Chondrocyte (in vitro differentiated cells): ENCODE measurements around the gene LRMDA. TPM values are rescaled to one million over a fixed set of nuclear protein-coding genes. Genes with fewer than 3 reads are reported as not detected.

Source experiments
- DNase-seq: peaks from one replicate; pipeline ENCODE4 v3.0.0; 2021; ENCODE audit warnings: mixed read lengths, low spot score
- H3K27ac Mint-ChIP-seq: one replicate; pipeline ENCODE4 v1.8.0; 2021; ENCODE audit warnings: mild to moderate bottlenecking, moderate library complexity, mixed read lengths; ENCODE audit not compliant: unreplicated experiment
- H3K27me3 Mint-ChIP-seq: 2 replicates; pipeline ENCODE4 v1.8.0; 2021; ENCODE audit warnings: low read depth, mixed read lengths
- H3K36me3 Mint-ChIP-seq: 2 replicates; pipeline ENCODE4 v1.8.0; 2021; ENCODE audit warnings: low read depth, mixed read lengths
- H3K4me1 Mint-ChIP-seq: 2 replicates; pipeline ENCODE4 v1.8.0; 2021; ENCODE audit warnings: low read depth, mild to moderate bottlenecking, mixed read lengths
- H3K4me3 Mint-ChIP-seq: one replicate; pipeline ENCODE4 v1.8.0; 2021; ENCODE audit warnings: mild to moderate bottlenecking, moderate library complexity, mixed read lengths; ENCODE audit not compliant: unreplicated experiment
- H3K9me3 Mint-ChIP-seq: 2 replicates; pipeline ENCODE4 v1.8.0; 2021; ENCODE audit warnings: low read depth, mixed read lengths
- total RNA-seq: library from RNA; stranded (reverse); gene quantifications from 3 replicates; pipeline ENCODE4 v1.2.1, GENCODE V29; 2021
- TF ChIP-seq, protein P1 (sequence below): fragments of 200-600 bp; sonication (generic); IDR thresholded peaks from 2 replicates; pipeline ENCODE4 v1.5.0; 2021; ENCODE audit warnings: antibody characterized with exemption, mild to moderate bottlenecking, moderate library complexity

The LRMDA gene
- total RNA-seq, 1 donor from 2014 or later = 2.8 TPM

DNA sequence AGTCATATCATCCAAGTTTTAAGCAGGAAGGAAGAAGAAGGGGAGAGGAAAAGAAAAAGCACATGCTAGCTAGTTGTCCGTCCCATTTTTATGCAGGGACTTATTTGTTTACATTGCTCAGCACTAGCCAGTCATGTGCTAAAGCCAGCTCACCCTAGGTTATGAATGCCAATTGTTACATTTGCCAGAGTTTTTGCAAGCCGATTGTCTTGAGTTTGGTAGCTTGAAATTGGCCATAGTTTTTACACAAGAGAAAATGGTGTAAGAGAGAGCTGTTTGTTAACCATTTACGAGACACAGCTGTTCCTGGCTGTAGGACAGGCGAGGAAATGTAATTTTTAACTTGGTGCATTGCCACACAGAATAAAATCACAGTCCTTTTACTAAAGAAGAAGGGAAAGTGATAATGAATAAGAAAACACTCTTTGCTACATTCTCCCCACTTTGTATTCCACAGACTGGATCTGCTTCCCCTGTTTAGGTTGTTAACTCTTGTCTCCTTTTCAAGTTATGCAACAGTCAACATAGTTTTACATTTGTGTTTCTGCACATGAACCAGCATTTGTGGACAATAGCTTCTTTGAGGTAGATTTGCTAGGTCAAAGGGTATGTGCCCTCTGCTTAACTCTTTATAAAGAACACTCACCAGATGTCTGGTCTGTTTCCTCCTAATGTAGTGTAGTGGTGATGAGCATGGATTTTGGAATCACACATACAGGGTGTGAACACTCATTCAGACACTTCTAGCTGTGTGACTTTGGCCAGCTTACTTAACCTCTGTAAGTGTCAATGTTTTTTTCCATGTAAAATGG, 357.2 kb downstream of the LRMDA start:
- Mint-ChIP-seq H3K36me3 (no peaks in the 10 kb centered on the region), H3K4me1 (peaks cover 5% of the 10 kb centered on the region), H3K27me3 (peaks cover 10% of the 10 kb centered on the region), H3K27ac (no peak overlapping the region), H3K4me3 (no peak overlapping the region), H3K9me3 (no peaks in the 10 kb centered on the region)
- TF ChIP-seq, protein P1, sequence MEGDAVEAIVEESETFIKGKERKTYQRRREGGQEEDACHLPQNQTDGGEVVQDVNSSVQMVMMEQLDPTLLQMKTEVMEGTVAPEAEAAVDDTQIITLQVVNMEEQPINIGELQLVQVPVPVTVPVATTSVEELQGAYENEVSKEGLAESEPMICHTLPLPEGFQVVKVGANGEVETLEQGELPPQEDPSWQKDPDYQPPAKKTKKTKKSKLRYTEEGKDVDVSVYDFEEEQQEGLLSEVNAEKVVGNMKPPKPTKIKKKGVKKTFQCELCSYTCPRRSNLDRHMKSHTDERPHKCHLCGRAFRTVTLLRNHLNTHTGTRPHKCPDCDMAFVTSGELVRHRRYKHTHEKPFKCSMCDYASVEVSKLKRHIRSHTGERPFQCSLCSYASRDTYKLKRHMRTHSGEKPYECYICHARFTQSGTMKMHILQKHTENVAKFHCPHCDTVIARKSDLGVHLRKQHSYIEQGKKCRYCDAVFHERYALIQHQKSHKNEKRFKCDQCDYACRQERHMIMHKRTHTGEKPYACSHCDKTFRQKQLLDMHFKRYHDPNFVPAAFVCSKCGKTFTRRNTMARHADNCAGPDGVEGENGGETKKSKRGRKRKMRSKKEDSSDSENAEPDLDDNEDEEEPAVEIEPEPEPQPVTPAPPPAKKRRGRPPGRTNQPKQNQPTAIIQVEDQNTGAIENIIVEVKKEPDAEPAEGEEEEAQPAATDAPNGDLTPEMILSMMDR = no peak
- DNase-seq = no peak

DNA sequence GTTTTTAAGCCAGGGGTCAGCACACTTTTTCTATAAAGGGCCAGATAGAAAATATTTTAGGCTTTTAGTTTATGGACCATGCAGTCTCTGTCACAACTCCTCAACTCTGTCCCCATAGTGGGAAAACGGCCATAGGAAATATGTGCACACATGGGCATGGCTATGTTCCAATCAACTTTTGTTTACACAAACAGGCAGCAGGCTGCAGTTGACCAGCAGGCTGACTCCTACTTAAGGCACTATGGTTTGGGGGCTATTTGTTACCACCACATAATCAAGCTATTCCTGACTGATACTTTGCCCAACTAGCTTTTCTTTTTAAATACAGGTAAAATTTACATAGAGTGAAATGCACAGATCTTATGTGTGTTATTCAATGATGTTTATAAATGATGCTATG, 362.4 kb downstream of the LRMDA start:
- Mint-ChIP-seq H3K4me3 (no peak overlapping the region), H3K9me3 (peaks cover 22% of the 10 kb centered on the region), H3K27ac (no peak overlapping the region), H3K27me3 (peaks cover 5% of the 10 kb centered on the region), H3K4me1 (no peaks in the 10 kb centered on the region), H3K36me3 (peaks cover 5% of the 10 kb centered on the region)
- TF ChIP-seq, protein P1 = no peak
- no peak for DNase-seq

- peaks cover 14% of the 10 kb centered on the region for H3K9me3 Mint-ChIP-seq
- H3K27ac Mint-ChIP-seq = no peak overlapping the region
- no peak for DNase-seq
- TF ChIP-seq, protein P1 = no peak
- peaks cover 28% of the 10 kb centered on the region for H3K27me3 Mint-ChIP-seq
- H3K4me1 Mint-ChIP-seq = no peaks in the 10 kb centered on the region
- H3K4me3 Mint-ChIP-seq = no peak overlapping the region
- H3K36me3 Mint-ChIP-seq = peaks cover 4% of the 10 kb centered on the region
Observed at GRCh38 chr10:75801121-75801520, 369.7 kb downstream of the LRMDA start.

DNA sequence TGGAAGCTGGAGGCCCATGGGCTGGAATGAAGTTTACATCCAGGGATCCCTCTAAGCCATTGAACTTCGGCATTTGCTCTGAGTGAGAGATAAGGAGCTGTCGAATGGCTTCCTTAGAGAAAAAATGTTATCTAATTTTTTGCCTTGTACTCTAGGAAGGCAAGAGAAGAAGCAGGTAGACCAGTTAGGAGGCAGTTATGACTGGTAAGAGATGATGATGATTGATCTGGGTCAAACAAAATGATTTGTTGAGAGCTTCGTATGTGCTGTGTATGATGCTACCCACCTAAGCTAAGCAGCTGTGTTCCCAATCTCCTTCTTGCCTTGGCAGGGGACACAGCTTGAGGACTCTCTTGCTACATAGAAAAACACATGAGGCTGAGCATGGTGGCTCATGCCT, 370.2 kb downstream of the LRMDA start:
- peaks cover 14% of the 10 kb centered on the region for H3K9me3 Mint-ChIP-seq
- TF ChIP-seq, protein P1 = no peak
- H3K27me3 Mint-ChIP-seq = peaks cover 28% of the 10 kb centered on the region
- no peaks in the 10 kb centered on the region for H3K4me1 Mint-ChIP-seq
- peaks cover 4% of the 10 kb centered on the region for H3K36me3 Mint-ChIP-seq
- no peak overlapping the region for H3K4me3 Mint-ChIP-seq
- no peak for DNase-seq
- H3K27ac Mint-ChIP-seq = no peak overlapping the region

GRCh38 chr10:75803121-75803520, 371.7 kb downstream of the LRMDA start:
- Mint-ChIP-seq H3K27ac (no peak overlapping the region), H3K27me3 (peaks cover 38% of the 10 kb centered on the region), H3K9me3 (peaks cover 3% of the 10 kb centered on the region), H3K4me3 (no peak overlapping the region), H3K36me3 (peaks cover 1% of the 10 kb centered on the region), H3K4me1 (no peaks in the 10 kb centered on the region)
- no peak for DNase-seq
- TF ChIP-seq, protein P1 = no peak
